Stimulated activated CD4-positive, alpha-beta T cell treated with anti-CD3 and anti-CD28 coated beads, Interleukin-1b, Interleukin-23, amount 100 ng/mL, for 48 hours (primary cell): Measurements from ENCODE around the gene LFNG.
A peak's percentile ranks its signal among the peaks of the same experiment; 100 is the strongest.

ENCODE experiments used
- DNase-seq: peaks from one replicate; pipeline ENCODE4 v3.0.0-alpha.2; 2020

The LFNG gene

GRCh38 chr7:2504128-2504888 is 15.3 kb upstream of the LFNG start:
- DNase-seq, result no peak

- no peak for DNase-seq
Measured at GRCh38 chr7:2504889-2505375, 14.6 kb upstream of the LFNG start.

GRCh38 chr7:2505401-2505800 is 14.2 kb upstream of the LFNG start:
- DNase-seq, result no peak

DNA sequence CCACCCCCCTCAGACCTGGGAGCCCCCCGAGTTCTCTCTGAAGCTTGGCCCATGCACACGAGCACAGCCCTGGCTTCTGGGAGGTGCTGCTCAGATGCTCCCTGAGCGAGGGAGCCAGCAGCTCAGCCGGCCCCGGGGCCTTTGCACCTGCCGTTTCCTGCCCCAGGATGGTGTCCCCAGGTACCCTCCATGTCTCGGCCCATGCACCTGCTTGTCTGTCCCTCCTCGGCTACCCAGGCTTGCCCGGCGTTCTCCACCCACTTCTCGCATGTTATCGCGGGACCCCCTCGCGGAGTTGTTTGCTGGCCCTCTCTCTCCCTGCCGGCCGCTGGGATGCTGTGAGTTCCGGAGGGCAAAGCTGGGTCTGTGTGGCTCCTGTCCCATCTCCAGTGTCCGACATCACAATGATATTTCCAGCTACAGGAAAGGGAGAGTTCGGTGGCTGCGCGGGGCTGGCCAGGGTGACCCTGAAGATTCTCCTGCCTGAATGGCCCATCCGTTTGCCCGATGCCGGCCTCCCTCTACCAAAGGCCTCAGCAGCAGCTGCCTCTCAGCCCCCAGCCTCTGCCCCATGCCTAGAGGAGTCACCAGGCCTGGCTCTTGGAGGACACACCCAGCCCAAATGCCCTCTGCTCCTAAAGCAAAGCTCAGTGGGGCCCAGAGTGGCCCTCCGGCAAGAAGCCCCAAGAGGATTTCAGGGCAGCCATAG is 12.2 kb upstream of the LFNG start:
- DNase-seq, result no peak

- no peak for DNase-seq
Measured at GRCh38 chr7:2507917-2508306, 11.7 kb upstream of the LFNG start.

DNA sequence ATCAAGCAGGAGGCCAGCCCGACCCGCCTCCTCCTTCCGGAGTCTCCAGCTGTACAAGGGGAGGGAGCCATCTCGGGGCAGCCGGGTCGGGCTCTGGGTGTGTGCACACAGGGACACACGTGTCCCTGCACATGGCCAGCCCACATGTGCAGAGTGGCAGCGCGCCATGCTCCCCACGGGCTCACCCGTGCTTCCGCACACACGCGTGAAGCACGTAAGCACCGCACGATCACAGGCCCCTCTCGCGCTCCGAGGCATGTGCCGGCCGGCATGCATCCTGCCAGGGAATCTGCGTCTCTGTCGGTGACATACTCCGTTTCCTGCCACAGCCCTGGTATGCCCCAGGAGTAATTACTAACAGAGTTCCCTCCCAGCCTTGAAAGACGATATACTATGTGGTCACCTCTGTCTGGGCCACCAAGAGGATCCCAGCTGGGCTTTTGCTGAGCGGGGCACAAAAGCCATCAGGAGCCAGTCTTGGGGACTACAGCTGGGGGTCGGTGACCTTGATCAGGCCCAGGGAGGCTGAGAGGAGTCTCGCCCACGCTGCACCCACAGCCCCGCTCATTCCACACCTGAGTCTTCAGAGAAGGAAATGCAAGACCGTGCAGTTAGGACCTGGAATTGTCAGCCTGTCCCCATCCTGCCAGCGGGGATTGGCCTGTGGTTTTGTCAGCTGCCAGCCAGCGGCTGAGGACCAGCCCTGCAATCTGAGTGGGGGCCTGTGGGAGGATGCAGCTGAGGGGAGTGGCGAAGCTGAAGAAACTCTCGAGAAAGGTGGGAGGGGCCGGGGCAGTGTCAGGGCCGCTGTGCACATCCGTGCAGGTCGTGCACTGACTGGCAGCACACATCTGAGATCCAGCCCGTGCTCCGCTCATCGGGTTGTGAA is 11.0 kb upstream of the LFNG start:
- DNase-seq, result peak; percentile 75

- no peak for DNase-seq
Measured at GRCh38 chr7:2509298-2509906, 10.2 kb upstream of the LFNG start.

DNA sequence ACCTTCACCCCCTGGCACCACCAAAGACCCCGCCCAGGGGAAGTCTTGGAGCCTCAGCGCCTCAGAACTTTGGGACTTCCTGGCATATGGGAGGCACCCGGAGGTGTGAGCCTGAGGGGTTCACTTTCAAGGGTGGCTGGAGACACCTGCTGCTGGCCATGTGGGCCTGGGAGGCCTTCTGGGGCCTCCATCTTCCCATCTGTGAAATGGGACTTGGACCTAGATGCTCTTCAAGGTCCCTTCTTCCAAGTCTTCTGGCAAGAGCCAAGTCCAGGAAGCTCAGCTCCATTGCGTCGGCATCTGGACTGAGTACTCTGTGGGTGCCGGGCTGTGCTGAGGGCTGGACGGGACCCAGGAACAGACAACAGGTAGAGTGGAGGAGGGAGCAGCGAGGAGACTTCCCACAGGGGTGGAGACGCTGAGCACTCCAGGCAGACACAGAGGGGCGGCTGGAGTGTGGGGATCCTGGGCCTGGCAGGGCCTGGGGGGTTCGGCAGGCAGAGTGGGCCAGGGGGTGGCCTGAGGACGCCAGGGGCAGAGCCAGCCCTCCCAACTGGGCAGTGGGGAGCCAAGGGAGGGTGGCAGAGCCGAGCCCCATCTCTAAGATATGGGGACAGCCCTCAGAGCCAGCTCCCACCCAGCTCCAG is 9.3 kb upstream of the LFNG start:
- no peak for DNase-seq

GRCh38 chr7:2510909-2511768 is 8.4 kb upstream of the LFNG start:
- peak; percentile 63 for DNase-seq

GRCh38 chr7:2511769-2512168 is 7.8 kb upstream of the LFNG start:
- no peak for DNase-seq

- DNase-seq, result no peak
Measured at GRCh38 chr7:2512179-2512661, 7.4 kb upstream of the LFNG start.

DNA sequence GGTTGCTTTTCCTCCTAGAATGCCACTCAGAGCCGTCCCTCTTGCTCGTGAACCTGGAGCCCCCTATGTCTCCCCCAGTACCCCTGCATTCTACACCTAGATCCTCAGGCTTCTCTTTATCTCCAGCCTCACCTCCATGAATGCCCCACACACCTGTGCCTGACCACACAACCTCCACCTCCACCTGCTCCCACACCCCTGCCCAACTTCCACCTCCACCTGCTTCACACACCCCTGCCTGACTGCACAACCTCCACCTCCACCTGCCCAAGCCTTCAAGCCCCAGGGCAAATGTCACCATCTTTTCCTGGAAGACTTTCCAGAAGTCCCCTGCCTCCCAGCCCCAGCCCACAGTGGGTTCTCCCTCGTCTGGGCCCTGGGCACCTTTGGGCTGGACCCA is 6.9 kb upstream of the LFNG start:
- DNase-seq, result no peak

- no peak for DNase-seq
Measured at GRCh38 chr7:2513702-2514101, 5.9 kb upstream of the LFNG start.

DNA sequence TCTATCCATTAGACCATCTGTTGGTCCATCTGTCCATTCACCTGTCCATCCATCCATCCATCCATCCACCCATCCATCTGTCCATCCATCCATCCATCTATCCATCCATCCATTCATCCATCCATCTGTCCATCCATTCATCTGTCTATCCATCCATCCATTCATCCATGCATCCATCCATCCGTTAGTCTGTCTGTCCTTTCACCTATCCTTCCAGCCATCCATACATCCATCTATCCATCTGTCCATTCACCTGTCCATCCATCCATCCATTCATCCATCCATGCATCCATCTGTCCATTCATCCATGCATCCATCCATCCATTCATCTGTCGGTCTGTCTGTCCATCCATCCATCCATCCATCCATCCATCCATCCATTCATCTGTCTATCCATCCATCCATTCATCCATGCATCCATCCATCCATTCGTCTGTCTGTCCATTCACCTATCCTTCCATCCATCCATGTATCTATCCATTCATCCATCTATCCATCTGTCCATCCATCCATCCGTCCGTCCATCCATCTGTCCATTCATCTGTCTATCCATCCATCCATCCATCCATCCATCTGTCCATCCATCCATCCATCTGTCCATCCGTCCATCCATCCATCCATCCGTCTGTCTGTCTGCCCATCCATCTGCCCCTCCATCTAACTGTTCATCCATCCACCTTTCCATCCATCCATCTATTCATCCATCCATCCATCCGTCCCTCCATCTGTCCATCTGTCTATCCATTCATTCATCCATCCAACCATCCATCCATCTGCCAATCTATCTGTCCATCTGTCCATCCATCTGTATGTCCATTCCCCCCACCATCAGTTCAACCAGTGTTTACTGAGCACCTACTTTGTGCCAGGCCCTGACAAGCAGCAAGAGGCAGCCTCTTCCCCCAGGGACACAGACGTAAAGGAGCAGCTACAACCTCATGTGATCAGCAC is 4.8 kb upstream of the LFNG start:
- DNase-seq, result no peak

GRCh38 chr7:2515424-2516193 is 4.0 kb upstream of the LFNG start:
- DNase-seq, result no peak

- DNase-seq, result no peak
Measured at GRCh38 chr7:2516194-2516555, 3.4 kb upstream of the LFNG start.

GRCh38 chr7:2517026-2517425 is 2.5 kb upstream of the LFNG start:
- no peak for DNase-seq

DNA sequence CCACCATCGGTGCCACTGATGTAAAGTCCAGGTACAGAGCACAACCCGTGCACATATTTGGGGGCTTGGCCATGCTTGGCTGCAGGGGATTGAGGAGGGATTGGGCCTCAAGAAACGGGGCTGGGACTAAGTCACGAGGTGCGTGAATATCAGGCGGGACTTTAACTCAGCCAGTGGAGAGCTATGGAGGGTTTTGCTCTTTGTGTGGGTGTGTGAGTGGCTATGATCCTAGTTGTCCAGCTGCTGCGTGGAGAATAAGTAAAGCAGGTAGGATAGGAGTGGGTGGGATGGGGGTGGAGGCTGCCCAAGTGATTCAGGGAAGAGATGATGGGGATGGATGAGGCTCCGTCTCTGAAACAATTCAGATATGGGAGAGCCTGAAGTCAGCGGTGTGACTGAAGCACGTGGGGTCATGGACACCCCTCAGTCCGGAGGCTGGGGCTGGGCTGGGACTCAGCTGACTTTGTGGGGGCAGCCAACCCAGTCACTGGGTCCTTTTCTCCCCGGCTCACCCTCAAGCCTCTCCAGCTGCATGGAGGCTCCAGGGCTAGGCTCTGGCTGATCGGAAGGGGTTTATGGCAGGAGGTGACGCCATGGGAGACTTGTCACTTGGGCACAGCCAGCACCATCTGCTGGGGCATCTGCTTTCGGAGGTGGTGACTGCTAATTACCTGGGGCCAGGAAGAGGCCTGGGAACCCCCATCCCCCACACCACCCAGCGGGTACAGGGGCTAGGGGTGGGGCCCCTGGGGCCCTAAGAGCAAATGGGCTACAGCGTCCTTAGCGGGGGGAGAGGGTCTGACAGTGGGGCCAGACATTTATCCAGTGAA is 1.7 kb upstream of the LFNG start:
- DNase-seq, result no peak
